Keratinocyte (primary cell): ENCODE data around the gene ATP8A2.

Experiments
- EZH2 ChIP-seq: IDR thresholded peaks from one replicate; pipeline ENCODE4 v1.6.1; 2012; ENCODE audit warnings: inconsistent platforms, mild to moderate bottlenecking, low read length, moderate library complexity
- TF ChIP-seq, protein P1 (sequence below), 3 experiments: IDR thresholded peaks in 1 of 3; conservative IDR thresholded peaks in 1 of 3; optimal IDR thresholded peaks in 1 of 3; 2 replicates in 2 of 3; 3 replicates in 1 of 3; pipeline versions ENCODE3 to v1.5.1; 2011; ENCODE audit warnings: low read length in 3 of 3, mild to moderate bottlenecking in 3 of 3, moderate library complexity in 2 of 3, control low read depth in 1 of 3, inconsistent platforms in 1 of 3; ENCODE audit not compliant: insufficient read depth in 2 of 3; ENCODE audit errors: extremely low read depth in 1 of 3

DNA sequence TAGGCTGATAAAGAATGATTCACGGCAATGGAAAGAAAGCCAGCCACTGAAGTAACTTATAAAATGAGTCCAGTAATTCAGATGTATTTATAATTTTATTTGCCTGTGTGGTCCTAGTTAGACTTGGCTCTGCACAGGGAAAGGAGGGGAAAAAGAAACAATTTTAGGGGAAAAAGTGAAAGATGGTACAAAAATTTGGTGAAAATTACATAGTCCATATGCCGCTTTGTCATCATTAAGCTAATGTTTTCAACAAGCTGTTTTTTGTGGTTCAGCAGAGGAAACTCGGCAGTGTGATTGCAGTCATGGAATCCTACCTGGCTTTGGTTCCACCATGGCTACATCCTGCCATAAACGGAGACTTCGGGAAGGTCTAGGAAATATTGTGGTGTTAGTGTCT is 301.9 kb downstream of the ATP8A2 start:
- no peak for TF ChIP-seq EZH2
- TF ChIP-seq, protein P1, sequence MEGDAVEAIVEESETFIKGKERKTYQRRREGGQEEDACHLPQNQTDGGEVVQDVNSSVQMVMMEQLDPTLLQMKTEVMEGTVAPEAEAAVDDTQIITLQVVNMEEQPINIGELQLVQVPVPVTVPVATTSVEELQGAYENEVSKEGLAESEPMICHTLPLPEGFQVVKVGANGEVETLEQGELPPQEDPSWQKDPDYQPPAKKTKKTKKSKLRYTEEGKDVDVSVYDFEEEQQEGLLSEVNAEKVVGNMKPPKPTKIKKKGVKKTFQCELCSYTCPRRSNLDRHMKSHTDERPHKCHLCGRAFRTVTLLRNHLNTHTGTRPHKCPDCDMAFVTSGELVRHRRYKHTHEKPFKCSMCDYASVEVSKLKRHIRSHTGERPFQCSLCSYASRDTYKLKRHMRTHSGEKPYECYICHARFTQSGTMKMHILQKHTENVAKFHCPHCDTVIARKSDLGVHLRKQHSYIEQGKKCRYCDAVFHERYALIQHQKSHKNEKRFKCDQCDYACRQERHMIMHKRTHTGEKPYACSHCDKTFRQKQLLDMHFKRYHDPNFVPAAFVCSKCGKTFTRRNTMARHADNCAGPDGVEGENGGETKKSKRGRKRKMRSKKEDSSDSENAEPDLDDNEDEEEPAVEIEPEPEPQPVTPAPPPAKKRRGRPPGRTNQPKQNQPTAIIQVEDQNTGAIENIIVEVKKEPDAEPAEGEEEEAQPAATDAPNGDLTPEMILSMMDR (optimal IDR thresholded peaks at IDR 0.05 in 1 of 3, IDR thresholded peaks at IDR 0.05 in 1 of 3, conservative IDR thresholded peaks at IDR 0.05 in 1 of 3; ENCODE audit: extremely low read depth in 1 of 3, insufficient read depth in 2 of 3, low read length in 3 of 3), result no peak
